ENCODE results near the gene HOXC11.

The HOXC11 gene

GRCh38 chr12:54025499-54026405, 52.8 kb downstream of the HOXC11 start:
- no peak for DNase-seq

GRCh38 chr12:54026640-54027441, 53.9 kb downstream of the HOXC11 start:
- no peak for DNase-seq
